ENCODE measurements around the gene LLPH.

- TF ChIP-seq ESRRG (CRISPR knock-in tag; IDR thresholded peaks at IDR 0.05) (no peak), PATZ1 (CRISPR knock-in tag; IDR thresholded peaks at IDR 0.05; ENCODE audit: borderline replicate concordance) (no peak), ISL1 (CRISPR knock-in tag; IDR thresholded peaks at IDR 0.05) (no peak), CSDC2 (CRISPR knock-in tag; IDR thresholded peaks at IDR 0.05) (no peak), ZFP30 (CRISPR knock-in tag; IDR thresholded peaks at IDR 0.05) (no peak), PPARA (CRISPR knock-in tag; IDR thresholded peaks at IDR 0.05; ENCODE audit: borderline replicate concordance) (no peak), CREB5 (CRISPR knock-in tag; IDR thresholded peaks at IDR 0.05; ENCODE audit: low read depth) (no peak), ZNF8 (CRISPR knock-in tag; IDR thresholded peaks at IDR 0.05) (no peak)
Measured at GRCh38 chr12:66071549-66071948, 59.0 kb downstream of the LLPH start.

All from SK-N-SH treated with all-trans-retinoic acid at 6 μM for 48 hours (cell line).